GM12801 (cell line): ENCODE results near the gene NRXN2.

Experiments used
- TF ChIP-seq, protein P1 (sequence below): IDR thresholded peaks from one replicate; pipeline ENCODE4 v1.5.1; 2011; ENCODE audit warnings: control low read depth; ENCODE audit not compliant: insufficient read length; ENCODE audit errors: extremely low read depth

NRXN2 gene

DNA sequence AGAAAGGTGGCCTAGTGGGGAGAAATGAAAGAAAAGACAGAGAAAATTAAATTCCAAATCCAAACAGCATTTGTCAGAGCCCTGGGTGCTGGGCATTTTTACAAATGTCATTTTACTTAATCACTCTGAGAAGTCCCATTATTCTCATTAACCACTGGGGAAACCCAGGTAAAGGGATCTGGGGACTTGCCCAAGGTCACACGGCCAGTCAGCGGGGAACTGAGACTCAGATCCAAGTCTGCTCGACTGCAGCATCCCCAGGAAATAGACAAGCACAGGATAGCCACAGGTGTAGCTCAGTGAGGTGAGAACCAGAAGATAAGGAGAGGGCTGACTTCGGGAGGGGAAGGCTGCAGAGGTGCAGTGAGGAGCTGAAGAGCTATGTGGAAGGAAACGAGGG is 7.9 kb downstream of the NRXN2 start:
- TF ChIP-seq, protein P1, sequence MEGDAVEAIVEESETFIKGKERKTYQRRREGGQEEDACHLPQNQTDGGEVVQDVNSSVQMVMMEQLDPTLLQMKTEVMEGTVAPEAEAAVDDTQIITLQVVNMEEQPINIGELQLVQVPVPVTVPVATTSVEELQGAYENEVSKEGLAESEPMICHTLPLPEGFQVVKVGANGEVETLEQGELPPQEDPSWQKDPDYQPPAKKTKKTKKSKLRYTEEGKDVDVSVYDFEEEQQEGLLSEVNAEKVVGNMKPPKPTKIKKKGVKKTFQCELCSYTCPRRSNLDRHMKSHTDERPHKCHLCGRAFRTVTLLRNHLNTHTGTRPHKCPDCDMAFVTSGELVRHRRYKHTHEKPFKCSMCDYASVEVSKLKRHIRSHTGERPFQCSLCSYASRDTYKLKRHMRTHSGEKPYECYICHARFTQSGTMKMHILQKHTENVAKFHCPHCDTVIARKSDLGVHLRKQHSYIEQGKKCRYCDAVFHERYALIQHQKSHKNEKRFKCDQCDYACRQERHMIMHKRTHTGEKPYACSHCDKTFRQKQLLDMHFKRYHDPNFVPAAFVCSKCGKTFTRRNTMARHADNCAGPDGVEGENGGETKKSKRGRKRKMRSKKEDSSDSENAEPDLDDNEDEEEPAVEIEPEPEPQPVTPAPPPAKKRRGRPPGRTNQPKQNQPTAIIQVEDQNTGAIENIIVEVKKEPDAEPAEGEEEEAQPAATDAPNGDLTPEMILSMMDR, result no peak

DNA sequence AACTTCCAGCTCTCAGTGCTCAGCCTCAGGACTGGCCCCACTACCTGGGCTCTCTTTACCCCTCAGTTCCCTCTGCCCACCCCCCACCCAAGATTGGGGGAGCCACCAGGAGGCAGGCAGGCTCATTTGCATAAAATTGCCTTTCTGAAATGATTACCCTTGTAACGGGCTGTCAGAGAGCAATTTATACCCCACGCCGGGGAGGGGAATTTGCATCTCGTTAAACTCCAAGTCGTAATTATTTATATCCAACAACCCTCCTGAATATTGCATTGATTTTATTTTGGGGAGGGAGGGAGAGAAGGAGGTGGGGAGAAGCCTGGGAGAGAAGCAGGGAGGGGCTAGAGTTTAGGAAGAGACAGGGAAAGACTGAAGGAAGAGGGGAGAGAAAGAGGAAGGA is 8.3 kb downstream of the NRXN2 start:
- TF ChIP-seq, protein P1, result no peak

DNA sequence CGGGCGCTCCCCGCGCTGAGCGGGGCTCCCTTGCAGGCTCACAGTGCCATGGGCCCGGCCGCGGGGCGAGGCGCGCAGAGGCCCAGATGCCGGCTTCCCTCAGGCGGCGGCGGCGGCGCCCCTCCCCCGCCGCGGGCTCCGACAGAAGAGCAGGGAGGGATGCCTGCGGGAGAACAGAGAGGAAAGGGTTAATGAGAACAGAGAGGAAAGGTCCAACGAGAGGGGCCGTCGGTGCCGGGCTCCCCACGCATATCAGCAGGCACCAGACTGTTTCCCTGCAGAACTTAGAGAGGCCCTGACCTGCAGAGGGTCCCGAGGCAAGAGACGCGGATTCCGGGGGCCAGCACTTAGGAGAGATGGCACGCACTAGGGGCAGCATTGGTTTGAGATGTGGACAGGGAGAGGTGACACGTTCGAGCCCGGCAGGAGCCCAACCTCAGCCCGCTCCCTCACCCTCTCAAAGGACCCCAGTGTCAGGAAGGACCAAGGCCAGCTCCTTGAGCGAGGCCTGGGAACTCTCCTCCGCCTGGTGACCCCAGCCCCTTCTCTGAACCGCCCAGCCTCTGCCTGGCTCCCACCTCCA is 9.1 kb downstream of the NRXN2 start:
- TF ChIP-seq, protein P1, result no peak

DNA sequence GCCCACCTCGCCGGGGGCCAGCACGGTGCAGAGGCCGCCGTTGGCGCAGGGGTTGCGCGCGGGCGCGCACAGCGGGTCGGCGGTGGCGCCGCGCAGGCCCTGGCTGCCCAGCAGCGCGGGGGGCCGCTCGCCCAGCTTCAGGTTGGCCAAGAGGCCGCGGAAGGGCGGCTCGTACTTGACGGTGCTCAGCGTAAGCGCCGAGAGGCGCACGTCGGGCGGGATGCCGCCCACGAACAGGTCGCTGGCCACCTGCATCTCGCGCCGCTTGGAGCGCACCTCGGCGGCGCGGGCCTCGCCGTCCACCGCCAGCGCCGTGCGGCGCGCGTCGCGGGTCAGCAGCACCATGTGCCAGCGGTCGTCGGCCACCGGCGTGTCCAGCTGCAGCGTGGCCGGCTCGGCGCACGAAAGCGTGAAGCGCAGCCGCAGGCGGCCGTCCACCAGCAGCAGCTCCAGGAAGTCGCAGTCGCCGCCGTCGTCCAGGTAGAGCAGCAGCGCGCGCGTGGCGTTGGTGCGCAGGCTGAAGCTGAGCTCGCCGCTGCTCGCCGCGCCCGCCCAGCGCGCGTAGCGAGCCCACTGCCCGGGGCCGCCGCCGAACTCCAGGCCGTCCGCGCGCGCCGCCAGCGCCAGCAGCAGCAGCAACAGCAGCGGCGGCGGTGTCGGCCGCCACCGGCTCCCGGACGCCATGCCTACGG is 9.8 kb downstream of the NRXN2 start:
- TF ChIP-seq, protein P1, result no peak

DNA sequence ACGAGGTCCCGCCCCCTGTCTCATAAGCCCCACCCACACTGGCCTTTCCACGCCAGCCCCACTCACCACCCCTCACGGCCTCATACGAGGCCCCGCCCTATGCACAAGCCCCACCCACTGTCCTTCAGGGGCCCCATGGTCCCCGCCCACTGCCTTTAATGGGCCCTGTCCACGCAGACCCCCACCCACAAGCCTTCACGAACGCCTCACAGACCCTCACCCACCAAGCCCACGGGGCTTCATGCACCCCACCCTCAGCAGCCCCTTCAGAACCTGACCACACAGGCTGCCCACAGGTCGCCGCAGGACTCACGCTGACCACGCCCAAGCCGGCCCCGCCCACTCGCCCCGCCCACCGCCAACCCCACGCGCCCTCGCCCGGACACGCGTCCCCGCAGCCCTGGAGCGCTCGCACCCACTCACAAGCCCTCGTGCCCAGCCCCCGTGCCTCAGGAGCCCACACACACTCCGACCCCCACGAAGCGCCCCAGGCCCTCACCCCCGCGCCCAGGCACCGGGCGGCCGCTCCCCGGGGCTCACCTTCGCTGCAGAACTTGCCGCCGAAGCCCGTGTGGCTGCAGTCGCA is 10.5 kb downstream of the NRXN2 start:
- TF ChIP-seq, protein P1, result no peak

DNA sequence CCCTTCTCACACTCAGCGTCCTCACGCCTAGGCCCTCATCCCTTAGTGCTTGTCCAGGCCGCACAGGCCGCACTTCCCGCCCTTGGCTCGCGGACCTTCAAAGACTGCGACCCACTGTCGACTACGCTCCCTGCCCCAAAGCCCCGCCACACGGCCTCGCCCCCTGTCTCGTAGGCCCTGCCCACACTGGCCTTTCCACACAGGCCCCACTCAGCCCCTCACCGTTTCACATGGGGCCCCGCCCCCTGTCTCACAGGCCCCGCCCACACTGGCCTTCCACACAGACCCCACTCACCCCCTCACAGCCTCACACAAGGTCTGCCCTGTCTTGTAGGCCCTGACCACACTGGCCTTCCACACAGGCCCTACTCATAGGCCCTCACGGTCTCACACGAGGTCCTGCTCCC is 11.0 kb downstream of the NRXN2 start:
- TF ChIP-seq, protein P1, result no peak

DNA sequence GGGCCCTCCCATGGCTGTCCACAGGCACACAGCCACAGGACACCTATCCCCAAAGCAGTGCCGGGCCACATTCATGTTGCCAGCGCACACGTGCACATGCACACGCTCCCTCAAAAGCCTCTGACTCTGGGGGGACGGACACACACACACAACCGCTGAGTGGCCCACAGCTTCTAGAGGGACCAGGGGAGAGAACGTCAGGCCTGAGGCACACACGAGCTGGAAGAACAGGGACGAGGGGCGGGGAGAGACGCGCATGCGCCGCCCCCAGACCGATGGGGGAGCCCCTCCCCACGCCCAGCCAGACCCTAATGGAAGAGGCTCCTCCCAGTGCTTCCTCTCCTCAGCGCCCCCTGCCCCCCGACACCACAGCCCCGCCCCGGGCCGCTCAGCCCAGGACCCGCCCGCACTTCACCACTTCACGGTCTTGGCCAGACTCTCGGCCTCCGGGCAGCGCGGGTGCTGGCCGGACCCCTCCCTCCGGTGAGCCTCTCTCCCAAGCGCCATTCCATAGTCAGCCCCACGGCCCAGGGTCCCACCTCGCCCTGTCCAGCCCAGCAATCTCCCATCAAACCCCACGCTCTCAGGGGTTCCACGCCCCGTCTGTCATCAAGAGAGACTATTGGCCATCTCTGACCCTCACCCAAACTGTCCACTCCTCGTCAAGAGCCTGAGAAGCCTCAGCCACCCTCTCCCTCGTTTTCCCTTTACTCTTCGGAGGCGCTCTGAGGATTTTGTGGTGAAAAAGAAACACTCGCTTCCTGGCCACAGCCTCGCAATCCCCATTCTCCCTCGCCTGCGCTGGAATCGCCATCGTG is 11.7 kb downstream of the NRXN2 start:
- TF ChIP-seq, protein P1, result no peak
